Kidney (tissue), 14 donors: ENCODE data around the gene XRCC4. TPM values are rescaled to one million over a fixed set of nuclear protein-coding genes. Genes with fewer than 3 reads are reported as not detected.

Experiments
- DNase-seq, 5 donors: peaks; one replicate each; pipeline ENCODE4 v3.0.0-alpha.2; 2013 to 2020
- FAIRE-seq: peaks from 2 replicates; lab custom pipeline; 2012; peaks lifted over from hg19 to GRCh38; lab: Jason Lieb, UNC
- H3K27ac ChIP-seq, 2 donors: one replicate each; pipeline ENCODE4 v1.7.0; 2013; ENCODE audit warnings: low read depth in 2 of 2, low read length in 2 of 2, inconsistent platforms in 1 of 2
- H3K27me3 ChIP-seq: one replicate; pipeline ENCODE4 v1.7.1; 2013; ENCODE audit warnings: low read length, inconsistent platforms; ENCODE audit not compliant: control insufficient read depth, insufficient read depth
- H3K36me3 ChIP-seq, 3 donors: one replicate each; pipeline versions ENCODE4 v1.7.0 to v1.7.1; 2013; ENCODE audit warnings: low read length in 3 of 3, control low read depth in 1 of 3, inconsistent platforms in 1 of 3; ENCODE audit not compliant: insufficient read depth in 3 of 3, control insufficient read depth in 2 of 3
- H3K4me1 ChIP-seq, 3 donors: one replicate each; pipeline versions ENCODE4 v1.7.0 to v1.7.1; 2013; ENCODE audit warnings: low read length in 3 of 3, inconsistent platforms in 1 of 3, low read depth in 1 of 3; ENCODE audit not compliant: control insufficient read depth in 2 of 3, insufficient read depth in 2 of 3
- H3K4me3 ChIP-seq, 3 donors: one replicate each; pipeline versions ENCODE4 v1.7.0 to v1.8.1; 2013; ENCODE audit warnings: low read length in 3 of 3, control low read depth in 1 of 3, inconsistent platforms in 1 of 3
- H3K9ac ChIP-seq, 3 donors: one replicate each; pipeline versions ENCODE4 v1.7.0 to v1.7.1; 2013; ENCODE audit warnings: low read length in 3 of 3, control low read depth in 1 of 3, inconsistent platforms in 1 of 3
- H3K9me3 ChIP-seq, 3 donors: one replicate each; pipeline versions ENCODE4 v1.7.0 to v1.7.1; 2013; ENCODE audit warnings: low read length in 3 of 3, control low read depth in 1 of 3, inconsistent platforms in 1 of 3; ENCODE audit not compliant: control insufficient read depth in 2 of 3, insufficient read depth in 1 of 3
- intact Hi-C: fragments of 100-400 bp; cut with DNase I; formaldehyde crosslinking; loops from one replicate; pipeline ENCODE4 v1.11.1; 2022
- polyA plus RNA-seq: library from polyadenylated mRNA; stranded (reverse); fragments of 350-450 nt; fragmentation: Illumina TruSeq; extraction: RNeasy Lipid Tissue Mini Kit (QIAGEN cat#74804); gene quantifications from one replicate; pipeline ENCODE4 v1.2.3, GENCODE V29; 2014; ENCODE audit warnings: low read depth, low replicate concordance; ENCODE audit not compliant: insufficient read depth
- total RNA-seq: library from RNA; stranded (reverse); fragmentation: NEBNext Ultra II Directional; extraction: Animal tissue kit (Norgen Biotek cat#: 25700); gene quantifications from one replicate; pipeline ENCODE4 v1.2.1, GENCODE V29; 2021
- TF ChIP-seq, protein P1 (sequence below): IDR thresholded peaks from 3 replicates; pipeline ENCODE4 v1.5.1; 2012; ENCODE audit warnings: mild to moderate bottlenecking, moderate library complexity, borderline replicate concordance; ENCODE audit not compliant: insufficient read depth; ENCODE audit errors: extremely low read depth
- donor health status: control.
- donor health status: control.
- donor health status: control.
- donor health status: control.
- donor health status: control.
- donor health status: DM: yes; HTN: yes; CAD: no.
- donor health status: Normal renal cell carcinoma (clear cell type).

The XRCC4 gene
- total and polyA plus RNA-seq, 2 donors from 2014 or later, result 8.5 to 9.4 TPM

DNA sequence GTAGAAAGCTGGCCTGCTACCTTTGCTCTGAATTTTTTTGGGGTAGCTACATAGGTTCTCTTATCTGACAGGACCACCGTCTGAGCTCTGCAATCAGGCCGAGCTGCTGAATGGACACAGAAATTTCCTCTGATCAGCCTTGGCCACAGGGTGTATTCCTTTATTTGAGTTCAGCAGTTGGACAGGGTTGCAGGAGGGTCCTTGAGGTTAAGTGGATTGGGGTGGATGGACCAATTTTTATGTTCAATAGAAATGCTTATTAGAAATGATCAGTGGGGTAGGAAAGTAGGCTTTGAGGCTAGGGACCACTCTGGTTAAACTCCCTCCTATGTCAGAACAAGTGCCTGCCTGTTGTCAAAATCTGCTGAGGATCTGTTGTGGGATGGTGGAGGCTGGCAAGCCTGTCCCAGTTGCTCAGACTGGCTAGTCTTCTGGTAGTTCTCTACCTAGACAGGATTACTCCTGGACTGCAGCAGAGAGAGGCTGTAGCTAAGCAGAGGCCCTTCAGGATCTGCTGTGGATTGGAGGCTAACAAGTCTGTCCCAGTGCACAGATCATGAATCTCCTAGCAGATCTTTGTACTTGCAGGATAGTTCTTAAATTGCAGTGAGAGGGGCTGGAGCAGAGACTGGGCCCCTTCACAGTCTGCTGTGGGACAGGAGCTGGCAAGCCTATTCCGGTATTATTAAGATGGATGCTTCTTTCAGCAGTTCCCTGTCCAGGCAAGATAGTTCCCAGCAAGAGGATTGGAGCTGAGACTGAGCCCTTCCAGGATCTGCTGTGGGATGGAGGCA is 18.0 kb downstream of the XRCC4 start:
- Histone ChIP-seq H3K9ac (no peak overlapping the region), H3K9me3 (peaks cover 0 to 12% (median 0%) of the 10 kb centered on the region in 3 donors), H3K4me1 (no peaks in the 10 kb centered on the region), H3K27ac (no peak overlapping the region), H3K4me3 (no peak overlapping the region), H3K36me3 (no peaks in the 10 kb centered on the region), H3K27me3 (no peaks in the 10 kb centered on the region)
- FAIRE-seq (no peak), DNase-seq (no peak)
- TF ChIP-seq, protein P1, sequence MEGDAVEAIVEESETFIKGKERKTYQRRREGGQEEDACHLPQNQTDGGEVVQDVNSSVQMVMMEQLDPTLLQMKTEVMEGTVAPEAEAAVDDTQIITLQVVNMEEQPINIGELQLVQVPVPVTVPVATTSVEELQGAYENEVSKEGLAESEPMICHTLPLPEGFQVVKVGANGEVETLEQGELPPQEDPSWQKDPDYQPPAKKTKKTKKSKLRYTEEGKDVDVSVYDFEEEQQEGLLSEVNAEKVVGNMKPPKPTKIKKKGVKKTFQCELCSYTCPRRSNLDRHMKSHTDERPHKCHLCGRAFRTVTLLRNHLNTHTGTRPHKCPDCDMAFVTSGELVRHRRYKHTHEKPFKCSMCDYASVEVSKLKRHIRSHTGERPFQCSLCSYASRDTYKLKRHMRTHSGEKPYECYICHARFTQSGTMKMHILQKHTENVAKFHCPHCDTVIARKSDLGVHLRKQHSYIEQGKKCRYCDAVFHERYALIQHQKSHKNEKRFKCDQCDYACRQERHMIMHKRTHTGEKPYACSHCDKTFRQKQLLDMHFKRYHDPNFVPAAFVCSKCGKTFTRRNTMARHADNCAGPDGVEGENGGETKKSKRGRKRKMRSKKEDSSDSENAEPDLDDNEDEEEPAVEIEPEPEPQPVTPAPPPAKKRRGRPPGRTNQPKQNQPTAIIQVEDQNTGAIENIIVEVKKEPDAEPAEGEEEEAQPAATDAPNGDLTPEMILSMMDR, result no peak
- intact Hi-C loops, result no loop called here

DNA sequence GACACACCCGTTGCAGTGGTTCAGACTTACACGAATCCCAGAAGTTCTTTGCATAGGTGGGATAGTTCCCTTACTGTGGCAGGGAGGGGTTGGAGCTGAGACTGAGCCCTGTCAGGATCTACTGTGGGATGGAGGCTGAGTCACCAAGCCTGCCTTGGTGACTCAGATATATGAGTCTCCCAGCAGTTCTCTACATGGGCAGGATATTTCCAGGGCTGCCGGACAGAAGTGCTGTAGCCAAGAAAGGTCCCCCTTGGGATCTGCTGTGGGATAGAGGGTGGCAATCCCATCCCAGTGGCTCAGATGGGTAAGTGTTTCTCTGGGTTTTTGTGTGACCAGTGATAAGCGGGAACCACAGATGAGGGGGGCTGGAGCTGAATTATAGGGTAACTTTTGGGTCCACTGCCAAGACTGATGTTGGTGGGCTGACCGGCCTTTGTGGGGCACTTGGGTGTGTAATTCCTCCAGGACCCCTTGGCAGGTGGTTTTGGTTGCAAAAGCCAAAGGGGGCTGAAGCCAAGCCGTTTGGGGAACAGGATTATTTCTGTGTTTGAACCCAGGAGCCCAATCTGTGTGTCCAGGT is 18.7 kb downstream of the XRCC4 start:
- H3K4me3 ChIP-seq, result no peak overlapping the region
- DNase-seq (no peak), FAIRE-seq (no peak)
- peaks cover 0 to 12% (median 0%) of the 10 kb centered on the region in 3 donors for H3K9me3 ChIP-seq
- intact Hi-C loops, result no loop called here
- H3K9ac ChIP-seq, result no peak overlapping the region
- no peaks in the 10 kb centered on the region for H3K4me1 ChIP-seq
- H3K27ac ChIP-seq, result no peak overlapping the region
- no peaks in the 10 kb centered on the region for H3K27me3 ChIP-seq
- H3K36me3 ChIP-seq, result no peaks in the 10 kb centered on the region
- TF ChIP-seq, protein P1, result no peak

DNA sequence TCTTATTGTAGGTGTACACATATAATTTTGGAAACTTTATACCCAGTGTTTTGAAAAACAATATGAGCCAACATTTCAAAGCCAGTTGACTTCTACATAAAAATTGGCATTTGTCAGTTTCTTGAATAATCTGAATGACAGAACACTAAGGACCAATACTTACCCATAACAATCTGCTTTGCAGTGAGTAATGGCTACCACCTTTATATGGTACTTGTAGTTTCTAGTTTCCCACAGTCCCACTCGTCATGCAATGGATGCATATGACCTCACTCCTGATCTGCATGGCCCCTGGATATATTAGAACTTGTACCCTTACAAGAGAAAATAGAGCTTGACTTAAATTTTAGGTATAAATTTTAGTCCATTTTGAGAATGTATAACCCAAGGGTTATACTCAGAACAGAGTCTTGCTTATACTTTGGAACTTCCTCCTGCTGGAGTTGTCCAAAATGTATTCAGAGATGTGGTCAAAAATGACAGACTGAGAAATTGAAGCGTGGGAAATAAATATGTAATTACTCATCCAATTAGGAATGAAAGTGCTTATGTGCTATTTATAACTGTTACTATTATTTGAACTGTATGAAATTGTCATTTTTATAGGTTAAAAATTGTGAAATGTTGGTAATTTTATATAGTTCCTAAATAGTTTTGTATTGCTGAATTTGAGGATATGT is 19.5 kb downstream of the XRCC4 start:
- TF ChIP-seq, protein P1, result no peak
- intact Hi-C loops, result no loop called here
- Histone ChIP-seq H3K27ac (no peak overlapping the region), H3K27me3 (no peaks in the 10 kb centered on the region), H3K9ac (no peak overlapping the region), H3K9me3 (peaks cover 0 to 12% (median 0%) of the 10 kb centered on the region in 3 donors), H3K4me1 (no peaks in the 10 kb centered on the region), H3K36me3 (no peaks in the 10 kb centered on the region), H3K4me3 (no peak overlapping the region)
- FAIRE-seq (no peak), DNase-seq (no peak)
